H1 (cell line): ENCODE measurements around the gene RAD23B. TPM values are rescaled to one million over a fixed set of nuclear protein-coding genes. Genes with fewer than 3 reads are reported as not detected.

Experiments used
- ASH2L ChIP-seq: fragments of 200-600, 300-600 bp; sonication (generic); IDR thresholded peaks from one replicate; pipeline ENCODE4 v1.7.1; 2017; ENCODE audit warnings: low read length
- CHD1 ChIP-seq: IDR thresholded peaks from 2 replicates; pipeline ENCODE4 v1.6.1; 2012; ENCODE audit warnings: low read depth, low read length, improper control_type of control experiment
- CHD7 ChIP-seq: fragments of 300-600 bp; sonication (generic); IDR thresholded peaks from 2 replicates; pipeline ENCODE4 v1.7.1; 2012; ENCODE audit warnings: low read length, moderate library complexity, mild to moderate bottlenecking, inconsistent platforms; ENCODE audit not compliant: insufficient replicate concordance
- CREB1 ChIP-seq: IDR thresholded peaks from 2 replicates; pipeline ENCODE4 v1.6.1; 2012; ENCODE audit warnings: inconsistent platforms
- GTF2F1 ChIP-seq: IDR thresholded peaks from 2 replicates; pipeline ENCODE4 v1.6.1; 2012; ENCODE audit warnings: low read depth, low read length, improper control_type of control experiment, borderline replicate concordance
- MAX ChIP-seq: IDR thresholded peaks from 2 replicates; pipeline ENCODE4 v1.6.1; 2012; ENCODE audit warnings: inconsistent platforms
- POLR2A ChIP-seq, 2 experiments: IDR thresholded peaks; 1 replicate in 1 of 2; 2 replicates in 1 of 2; pipeline ENCODE4 v1.6.1; 2011; ENCODE audit warnings: low read depth in 2 of 2, low read length in 2 of 2, mild to moderate bottlenecking in 2 of 2; ENCODE audit errors: control extremely low read depth in 1 of 2
- TAF1 ChIP-seq: IDR thresholded peaks from 2 replicates; pipeline ENCODE4 v1.6.1; 2011; ENCODE audit warnings: mild to moderate bottlenecking, low read depth, low read length
- TBP ChIP-seq: IDR thresholded peaks from 2 replicates; pipeline ENCODE4 v1.6.1; 2011; ENCODE audit warnings: low read depth, low read length, improper control_type of control experiment
- TEAD4 ChIP-seq: IDR thresholded peaks from 2 replicates; pipeline ENCODE4 v1.6.1; 2012; ENCODE audit warnings: low read depth, low read length, inconsistent platforms, mixed read lengths
- ZNF274 ChIP-seq: IDR thresholded peaks from 2 replicates; pipeline ENCODE4 v1.7.0; 2012; ENCODE audit warnings: low read length, borderline replicate concordance; ENCODE audit errors: extremely low read depth
- polyA plus RNA-seq, 7 experiments: library from polyadenylated mRNA; depleted of rRNA in 3 of 7; stranded (reverse) in 5 of 7; unstranded in 2 of 7; fragments of >200 nt in 5 of 7; fragments of 200-250 nt in 2 of 7; gene quantifications; 1 replicate in 5 of 7; 2 replicates in 1 of 7; 4 replicates in 1 of 7; pipeline versions ENCODE4 v1.2.1 to v1.2.3, GENCODE V29; 2011 to 2013; ENCODE audit warnings: missing spikeins in 2 of 7, mixed read lengths in 2 of 7
- total RNA-seq: library from RNA; stranded (reverse); fragmentation: NEBNext Ultra II Directional; extraction: Animal tissue kit (Norgen Biotek cat#: 25700); gene quantifications from 2 replicates; pipeline ENCODE4 v1.2.1, GENCODE V29; 2021

The RAD23B gene
- total and polyA plus RNA-seq, 2 of the 8 experiments (the other 6 are each of a cell fraction or from before 2014, with no cell fraction given), result 97.1 to 165 TPM

GRCh38 chr9:107249131-107249533 is 33.9 kb upstream of the RAD23B start (continued):
- TF ChIP-seq CHD7 (no peak), MAX (no peak), POLR2A (IDR thresholded peaks at IDR 0.05; ENCODE audit: control extremely low read depth in 1 of 2, low read depth in 2 of 2, low read length in 2 of 2) (peak in 1 of 2 experiments; percentile 43; a peak in 1 of 3 replicates), TAF1 (0 out of 2 replicates have a peak, but pooled peaks have one; percentile 38), CREB1 (no peak), CHD1 (no peak), TBP (no peak), GTF2F1 (no peak), TEAD4 (peak; percentile 80), ZNF274 (no peak), ASH2L (no peak)
